GM18508 (cell line): ENCODE data around the gene ANKMY1.
"Not testable (repeated sequence)": the region's sequence is repeated elsewhere in the genome, so short reads cannot be mapped to it uniquely, and the experiment has no call there.

Experiments
- ATAC-seq: cut with Tn5 transposase; IDR thresholded peaks from one replicate; pipeline ENCODE4 v1.9.1; 2021; ENCODE audit warnings: moderate number of reproducible peaks; ENCODE audit not compliant: insufficient read depth, unreplicated experiment

ANKMY1 gene

GRCh38 chr2:240556553-240557100 lies 1.2 kb downstream of the ANKMY1 start:
- no peak for ATAC-seq

- ATAC-seq = no peak
These were observed 2.1 kb downstream of the ANKMY1 start for GRCh38 chr2:240555541-240556250.

DNA sequence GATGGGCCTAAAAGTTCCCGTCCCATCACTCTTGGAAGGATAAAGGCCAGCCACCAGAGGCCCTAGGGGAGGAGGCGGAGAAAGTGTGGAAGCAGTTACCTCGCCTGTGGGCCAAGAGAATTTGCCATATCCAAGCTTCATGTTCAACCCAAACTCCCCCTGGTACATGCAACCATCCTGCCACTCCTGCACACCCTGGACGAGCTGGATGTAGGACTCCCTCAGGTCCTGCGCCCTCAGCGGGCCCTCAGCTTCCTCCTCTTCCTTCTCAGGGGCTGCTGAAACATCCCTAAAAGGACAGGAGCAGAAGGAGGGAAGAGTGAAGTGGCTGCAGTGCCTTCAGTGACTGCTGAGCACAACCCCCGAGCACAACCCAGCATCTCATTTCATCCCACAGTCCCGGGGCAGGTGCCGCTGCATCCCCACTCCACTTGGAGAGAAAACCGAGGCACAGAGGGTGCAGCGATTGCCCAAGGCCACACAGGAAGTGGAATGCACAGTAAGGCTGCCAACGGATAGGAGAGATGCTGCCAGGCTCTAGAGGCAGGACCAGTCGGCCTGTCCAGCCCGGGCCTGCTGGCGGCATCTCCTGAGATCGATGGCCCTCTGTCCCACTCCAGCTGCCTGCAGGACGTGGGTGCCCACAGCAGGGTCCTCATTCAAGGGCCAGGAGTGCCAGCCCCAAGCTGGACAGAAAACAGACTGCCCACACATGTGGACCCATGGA lies 2.9 kb downstream of the ANKMY1 start:
- ATAC-seq = no peak

DNA sequence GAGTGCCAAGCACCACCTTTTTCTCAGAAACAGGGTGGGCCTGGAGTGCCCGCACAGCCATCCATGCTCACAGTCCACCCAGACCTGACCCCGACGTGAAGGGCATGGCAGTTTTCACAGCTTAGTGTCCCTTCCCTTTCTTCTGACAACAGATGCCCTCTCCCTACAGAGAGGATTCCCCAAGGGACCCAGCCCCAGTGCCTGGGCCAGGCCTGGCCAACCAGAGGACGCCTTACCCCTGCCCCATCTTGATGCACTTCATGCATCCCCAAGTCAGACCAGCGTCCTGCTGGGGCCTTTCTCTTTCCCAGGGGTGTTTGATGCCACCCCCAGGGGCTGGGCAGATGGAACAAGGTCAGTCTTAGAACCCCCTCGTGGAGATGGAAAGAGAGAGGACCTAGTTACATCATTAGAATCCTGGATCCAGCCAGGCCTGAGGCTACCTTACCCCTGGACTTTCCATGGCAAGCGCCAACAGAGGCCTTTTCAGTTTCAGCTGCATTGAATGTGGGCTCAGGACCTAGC lies 3.8 kb downstream of the ANKMY1 start:
- ATAC-seq = no peak

DNA sequence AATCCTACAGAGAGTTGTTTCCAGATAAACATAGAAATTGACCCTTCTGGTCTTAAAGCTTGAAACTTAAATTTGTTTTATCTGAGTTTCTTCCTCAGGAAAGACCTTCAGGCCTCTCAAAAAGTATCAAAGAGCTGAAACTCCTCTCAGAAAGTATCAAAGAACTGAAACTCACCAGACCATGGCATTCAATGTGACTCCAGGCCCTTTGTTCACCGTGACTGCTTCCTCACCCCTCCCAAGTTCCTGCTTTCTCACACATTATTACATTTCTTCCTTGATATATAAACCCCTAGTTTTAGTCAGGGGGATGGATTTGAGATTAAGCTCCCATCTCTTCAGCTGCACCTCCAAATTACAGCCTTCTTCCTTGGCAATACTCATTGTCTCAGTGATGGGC lies 6.0 kb downstream of the ANKMY1 start:
- ATAC-seq = no peak

GRCh38 chr2:240551288-240551687 lies 6.5 kb downstream of the ANKMY1 start:
- no peak for ATAC-seq

GRCh38 chr2:240539906-240540305 lies 17.9 kb downstream of the ANKMY1 start:
- ATAC-seq = no peak

- ATAC-seq = not testable (repeated sequence)
These were observed 18.7 kb downstream of the ANKMY1 start for GRCh38 chr2:240539101-240539500.

GRCh38 chr2:240538031-240538780 lies 19.6 kb downstream of the ANKMY1 start:
- ATAC-seq = no peak

DNA sequence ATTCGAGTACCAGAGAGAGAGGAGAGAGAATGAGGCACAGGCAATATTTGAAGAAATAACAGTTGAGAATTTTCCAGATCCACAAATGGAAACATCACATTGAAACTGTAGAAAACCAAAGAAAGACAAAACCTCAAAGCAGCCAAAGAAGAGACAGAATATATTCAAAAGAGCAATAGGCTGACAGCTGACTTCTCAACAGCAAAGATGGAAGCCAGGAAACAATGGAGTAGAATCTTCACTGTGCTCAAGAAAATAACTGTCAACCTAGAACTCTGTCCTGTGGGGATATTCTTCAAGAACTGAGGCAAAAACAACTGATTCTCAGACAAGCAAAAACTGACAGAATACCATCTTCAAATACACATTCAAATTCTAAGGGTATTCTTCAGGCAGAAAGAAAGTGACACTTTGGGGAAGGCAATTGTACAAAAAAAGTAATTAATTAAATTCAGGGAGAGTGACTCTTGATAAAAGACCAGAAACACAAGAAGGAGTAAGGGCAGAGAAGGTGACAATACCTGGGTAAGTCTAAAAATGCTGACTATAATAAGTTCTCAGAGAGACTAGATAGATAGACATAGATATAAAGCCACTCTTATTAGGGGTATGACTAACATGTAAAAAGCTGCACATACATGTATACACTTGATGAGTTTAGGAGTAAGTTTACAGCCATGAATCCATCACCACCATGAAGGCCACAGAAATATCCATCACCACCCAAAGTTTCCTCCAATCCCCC lies 25.6 kb downstream of the ANKMY1 start:
- no peak for ATAC-seq

DNA sequence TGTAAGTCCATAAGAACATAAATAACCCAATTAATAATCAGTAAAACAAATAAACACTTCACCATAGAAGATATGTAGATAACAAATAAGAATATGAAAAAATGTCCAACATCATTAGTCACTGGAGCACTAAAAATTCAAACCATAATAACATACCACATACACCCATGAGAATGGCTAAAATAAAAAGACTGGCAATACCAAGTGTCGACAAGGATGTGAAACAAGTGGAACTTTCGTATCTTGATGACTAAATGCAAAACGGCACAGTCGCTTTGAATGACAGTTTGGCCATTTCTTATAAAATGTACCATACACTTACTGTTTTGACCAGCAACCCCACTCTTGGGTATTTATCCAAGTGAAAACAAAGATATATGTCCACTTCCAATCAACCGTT lies 26.8 kb downstream of the ANKMY1 start:
- ATAC-seq = no peak

DNA sequence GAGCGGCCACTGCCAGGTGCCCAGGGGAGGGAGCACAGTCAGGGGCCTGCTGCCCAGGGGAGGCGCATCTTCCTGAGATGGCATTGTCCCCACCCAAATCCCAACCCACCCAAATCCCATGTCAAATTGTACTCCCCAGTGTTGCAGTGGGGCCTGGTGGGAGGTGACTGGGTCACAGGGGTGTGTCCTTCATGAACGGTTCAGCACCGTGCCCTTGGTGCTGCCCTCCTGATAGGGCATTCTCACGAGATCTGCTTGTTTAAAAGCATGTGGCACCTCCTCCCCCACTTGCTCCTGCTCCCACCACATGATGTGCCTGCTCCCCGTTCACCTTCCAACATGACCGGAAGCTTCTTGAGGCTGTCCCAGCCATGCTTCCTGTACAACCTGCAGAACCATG lies 27.6 kb downstream of the ANKMY1 start:
- no peak for ATAC-seq

DNA sequence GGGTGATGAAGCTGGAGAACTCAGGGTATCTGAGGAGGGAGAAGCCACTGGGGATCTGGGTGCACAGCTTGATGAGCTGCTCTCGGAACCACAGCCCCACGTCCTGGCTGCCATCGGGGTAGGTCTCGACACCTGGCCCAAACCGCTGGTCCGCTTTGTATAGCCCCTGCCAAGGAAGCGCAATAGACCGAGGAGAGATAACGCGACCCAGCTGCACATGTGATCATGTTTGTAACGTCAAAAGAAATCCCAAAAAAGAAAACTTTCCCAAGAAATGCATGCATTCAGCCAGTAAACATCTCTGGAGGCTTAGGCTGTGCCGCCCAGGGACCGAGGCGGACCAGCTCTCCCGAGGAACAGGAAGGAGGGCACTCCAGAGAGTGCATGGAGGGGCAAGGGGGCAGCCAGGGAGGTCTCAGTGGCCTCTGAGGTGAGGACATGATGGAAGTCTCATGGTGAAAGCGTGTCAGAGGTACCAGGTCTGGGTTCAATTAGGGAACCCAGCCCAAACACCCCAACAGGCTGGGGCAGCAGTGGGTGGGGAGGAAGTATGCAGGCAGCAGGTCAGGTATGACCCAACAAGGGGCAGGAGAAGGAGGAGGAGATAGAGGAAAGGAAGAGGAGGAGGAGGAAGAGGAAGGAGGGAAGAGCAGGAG lies 28.3 kb downstream of the ANKMY1 start:
- no peak for ATAC-seq

GRCh38 chr2:240528406-240529040 lies 29.3 kb downstream of the ANKMY1 start:
- ATAC-seq = no peak

DNA sequence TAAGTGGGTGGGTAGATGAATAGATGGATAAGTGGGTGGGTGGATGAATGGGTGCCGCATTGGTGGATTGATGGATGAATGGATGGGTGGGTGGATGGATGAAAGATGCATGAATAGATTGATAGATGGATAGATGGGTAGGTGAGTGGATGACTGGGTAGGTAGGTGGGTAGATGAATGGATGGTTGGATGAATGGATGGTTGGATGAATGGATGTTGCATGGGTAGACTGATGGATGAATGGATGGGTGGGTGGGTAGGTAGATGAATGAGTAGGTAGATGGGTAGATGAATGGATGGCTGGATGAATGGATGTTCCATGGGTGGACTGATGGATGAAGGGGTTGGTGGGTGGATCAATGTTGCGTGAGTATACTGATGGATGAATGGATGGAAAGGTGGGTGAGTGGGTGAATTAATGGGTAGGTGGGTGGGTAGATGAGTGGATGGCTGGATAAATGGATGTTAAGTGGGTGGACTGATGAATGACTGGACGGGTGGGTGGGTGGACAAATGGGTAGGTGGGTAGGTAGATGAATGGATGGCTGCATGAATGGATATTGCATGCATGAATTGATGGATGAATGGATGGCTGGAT lies 30.5 kb downstream of the ANKMY1 start:
- ATAC-seq = no peak

- ATAC-seq = no peak
These were observed 31.3 kb downstream of the ANKMY1 start for GRCh38 chr2:240526521-240526920.

DNA sequence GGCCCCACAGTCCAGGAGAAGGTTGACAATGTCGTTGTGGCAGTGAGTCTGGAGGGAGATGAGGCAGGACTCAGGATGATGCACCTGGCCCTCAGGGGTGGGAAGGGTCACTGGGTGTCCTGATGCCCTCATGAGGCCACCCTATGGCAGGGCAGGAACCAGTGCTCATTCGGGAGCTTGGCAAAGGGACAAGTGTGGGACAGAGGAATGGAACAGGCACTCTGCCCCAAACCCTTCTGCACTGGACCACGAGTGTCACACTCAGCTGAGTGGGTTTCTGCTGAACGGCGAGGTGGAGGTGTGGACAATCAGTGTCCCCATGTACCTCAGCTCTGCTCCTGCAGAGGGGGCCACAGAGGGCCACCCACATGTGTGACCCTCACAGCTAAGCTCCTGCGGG lies 32.0 kb downstream of the ANKMY1 start:
- ATAC-seq = no peak

GRCh38 chr2:240524963-240525718 lies 32.6 kb downstream of the ANKMY1 start:
- ATAC-seq = no peak
